GM21825 (cell line): ENCODE measurements around the gene CMC1.
"Not testable (repeated sequence)": the region's sequence is repeated elsewhere in the genome, so short reads cannot be mapped to it uniquely, and the experiment has no call there.

Experiments
- ATAC-seq: cut with Tn5 transposase; IDR thresholded peaks from one replicate; pipeline ENCODE4 v1.9.1; 2021; ENCODE audit warnings: mild to moderate bottlenecking, moderate library complexity; ENCODE audit not compliant: unreplicated experiment

Gene CMC1

GRCh38 chr3:28243424-28244106 lies 2.1 kb downstream of the CMC1 start:
- no peak for ATAC-seq

GRCh38 chr3:28244491-28244890 lies 3.1 kb downstream of the CMC1 start:
- ATAC-seq, result no peak

GRCh38 chr3:28247286-28247685 lies 5.9 kb downstream of the CMC1 start:
- ATAC-seq, result no peak

GRCh38 chr3:28250999-28251398 lies 9.6 kb downstream of the CMC1 start:
- ATAC-seq, result no peak

GRCh38 chr3:28252001-28252431 lies 10.6 kb downstream of the CMC1 start:
- ATAC-seq, result no peak

GRCh38 chr3:28253040-28253715 lies 11.8 kb downstream of the CMC1 start:
- ATAC-seq, result no peak

- ATAC-seq, result no peak
These were observed 20.6 kb downstream of the CMC1 start for GRCh38 chr3:28262001-28262400.

GRCh38 chr3:28265641-28266040 lies 24.2 kb downstream of the CMC1 start:
- ATAC-seq, result no peak

- ATAC-seq, result no peak
These were observed 26.8 kb downstream of the CMC1 start for GRCh38 chr3:28267984-28268849.

GRCh38 chr3:28268989-28269388 lies 27.6 kb downstream of the CMC1 start:
- ATAC-seq, result no peak

GRCh38 chr3:28269884-28270283 lies 28.5 kb downstream of the CMC1 start:
- not testable (repeated sequence) for ATAC-seq

GRCh38 chr3:28273837-28274236 lies 32.4 kb downstream of the CMC1 start:
- no peak for ATAC-seq

GRCh38 chr3:28278918-28279317 lies 37.5 kb downstream of the CMC1 start:
- no peak for ATAC-seq

- no peak for ATAC-seq
These were observed 38.4 kb downstream of the CMC1 start for GRCh38 chr3:28279770-28280169.

GRCh38 chr3:28280781-28281180 lies 39.4 kb downstream of the CMC1 start:
- no peak for ATAC-seq

- ATAC-seq, result peak; percentile 90
These were observed 45.2 kb downstream of the CMC1 start for GRCh38 chr3:28286595-28286994.

- no peak for ATAC-seq
These were observed 45.6 kb downstream of the CMC1 start for GRCh38 chr3:28287046-28287445.

- ATAC-seq, result no peak
These were observed 49.5 kb downstream of the CMC1 start for GRCh38 chr3:28290863-28291300.

GRCh38 chr3:28291577-28291976 lies 50.2 kb downstream of the CMC1 start:
- no peak for ATAC-seq

GRCh38 chr3:28292622-28293021 lies 51.2 kb downstream of the CMC1 start:
- ATAC-seq, result no peak

- no peak for ATAC-seq
These were observed 53.4 kb downstream of the CMC1 start for GRCh38 chr3:28294667-28295413.
